ENCODE measurements around the gene WDR75. TPM values are rescaled to one million over a fixed set of nuclear protein-coding genes. Genes with fewer than 3 reads are reported as not detected.
A peak's percentile ranks its signal among the peaks of the same experiment; 100 is the strongest.

Gene WDR75
- total and polyA plus RNA-seq, 2 of the 13 experiments (the other 11 are each of a cell fraction or from before 2014, with no cell fraction given): 63.0 to 74.1 TPM

GRCh38 chr2:189506514-189506976 is 65.3 kb downstream of the WDR75 start (continued):
- TF ChIP-seq NFE2 (CRISPR knock-in tag; IDR thresholded peaks at IDR 0.05): no peak
- no peak for TF ChIP-seq ZNF749 (CRISPR knock-in tag; IDR thresholded peaks at IDR 0.05; ENCODE audit: borderline replicate concordance)
- no peak for TF ChIP-seq DRAP1 (CRISPR knock-in tag; IDR thresholded peaks at IDR 0.05)
- no peak for TF ChIP-seq CREM (IDR thresholded peaks at IDR 0.05)
- TF ChIP-seq CREM (CRISPR knock-in tag; IDR thresholded peaks at IDR 0.05): no peak
- no peak for TF ChIP-seq ZNF770 (CRISPR knock-in tag; IDR thresholded peaks at IDR 0.05)
- TF ChIP-seq SRSF9 (IDR thresholded peaks at IDR 0.05; ENCODE audit: borderline replicate concordance, insufficient read depth, low read depth, low read length, poor library complexity, severe bottlenecking): no peak
- no peak for TF ChIP-seq ARID3A (IDR thresholded peaks at IDR 0.05; ENCODE audit: low read depth, low read length)
- TF ChIP-seq GTF3A (CRISPR knock-in tag; conservative IDR thresholded peaks at IDR 0.05): no peak
- no peak for TF ChIP-seq JARID2 (CRISPR knock-in tag; IDR thresholded peaks at IDR 0.05; ENCODE audit: insufficient replicate concordance)
- TF ChIP-seq ZNF501 (CRISPR knock-in tag; IDR thresholded peaks at IDR 0.05): no peak
- 0 out of 2 replicates have a peak, but pooled peaks have one; percentile 65 for TF ChIP-seq ZNF614 (CRISPR knock-in tag; IDR thresholded peaks at IDR 0.05; ENCODE audit: borderline replicate concordance)
- no peak for TF ChIP-seq ZNF639 (CRISPR knock-in tag; conservative IDR thresholded peaks at IDR 0.05)
- no peak for TF ChIP-seq ZNF841 (CRISPR knock-in tag; IDR thresholded peaks at IDR 0.05; ENCODE audit: borderline replicate concordance)
- TF ChIP-seq ZNF652 (CRISPR knock-in tag; IDR thresholded peaks at IDR 0.05; ENCODE audit: borderline replicate concordance, low read depth): no peak
- TF ChIP-seq NCOA2 (CRISPR knock-in tag; IDR thresholded peaks at IDR 0.05): no peak
- TF ChIP-seq HNRNPH1 (optimal IDR thresholded peaks at IDR 0.05; ENCODE audit: low read depth, low read length): no peak
- TF ChIP-seq SPEN (CRISPR knock-in tag; IDR thresholded peaks at IDR 0.05; ENCODE audit: low read depth): no peak
- no peak for TF ChIP-seq SIX4 (CRISPR knock-in tag; IDR thresholded peaks at IDR 0.05)
- no peak for TF ChIP-seq NFIB (CRISPR knock-in tag; IDR thresholded peaks at IDR 0.05; ENCODE audit: borderline replicate concordance)
- no peak for TF ChIP-seq ZNF274 (CRISPR knock-in tag; IDR thresholded peaks at IDR 0.05)
- TF ChIP-seq JUN (CRISPR knock-in tag; IDR thresholded peaks at IDR 0.05): no peak
- no peak for TF ChIP-seq TFE3 (CRISPR knock-in tag; IDR thresholded peaks at IDR 0.05)
- no peak for TF ChIP-seq SOX6 (IDR thresholded peaks at IDR 0.05)
- TF ChIP-seq SOX6 (CRISPR knock-in tag; IDR thresholded peaks at IDR 0.05): peak; percentile 34
- TF ChIP-seq DNMT3B (CRISPR knock-in tag; conservative IDR thresholded peaks at IDR 0.05): no peak; the same call in 1 of the 2 replicates
